RWPE1 (cell line): ENCODE measurements around the gene ANKRD33.

ENCODE experiments used
- CTCF ChIA-PET: fragments of 350-600 bp; sonication (Branson Sonifier 250); formaldehyde crosslinking; extraction: SDS; loops from one replicate; lab custom pipeline; 2021; lab: Yijun Ruan, JAX
- POLR2A ChIA-PET: fragments of 400-600 bp; formaldehyde crosslinking; extraction: SDS; loops from one replicate; lab custom pipeline; 2020; ENCODE audit warnings: antibody characterized with exemption; ENCODE audit not compliant: low non-redundant PET; lab: Yijun Ruan, JAX
- DNase-seq: peaks from one replicate; pipeline ENCODE4 v3.0.0; 2012; ENCODE audit warnings: low spot score
- H3K27ac ChIP-seq: fragments of 450-650 bp; 2 replicates; pipeline ENCODE4 v1.5.1; 2017
- TF ChIP-seq, protein P1 (sequence below): fragments of 450-650 bp; conservative IDR thresholded peaks from 2 replicates; pipeline ENCODE4 v1.5.1; 2017; ENCODE audit warnings: low read depth, mild to moderate bottlenecking

Gene ANKRD33

DNA sequence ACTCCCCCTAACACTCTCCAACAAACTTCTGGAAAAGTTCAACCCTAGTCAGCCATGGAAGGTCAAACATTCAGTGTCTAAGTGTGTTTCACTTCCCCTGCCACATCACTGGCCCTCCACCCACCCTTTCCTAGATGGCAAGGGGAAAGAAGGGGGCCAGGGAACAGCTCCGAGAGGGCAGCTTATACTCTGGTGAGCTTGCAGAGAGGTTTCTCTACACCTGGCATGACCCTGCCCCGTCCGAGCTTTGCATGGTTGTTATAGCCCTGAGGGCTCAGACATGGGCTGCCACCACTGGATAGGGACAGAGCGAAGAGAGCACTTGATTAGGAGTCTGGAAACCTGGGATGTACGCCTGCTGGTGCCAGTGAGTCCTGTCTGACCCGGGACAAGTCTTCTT is 23.4 kb downstream of the ANKRD33 start:
- TF ChIP-seq, protein P1, sequence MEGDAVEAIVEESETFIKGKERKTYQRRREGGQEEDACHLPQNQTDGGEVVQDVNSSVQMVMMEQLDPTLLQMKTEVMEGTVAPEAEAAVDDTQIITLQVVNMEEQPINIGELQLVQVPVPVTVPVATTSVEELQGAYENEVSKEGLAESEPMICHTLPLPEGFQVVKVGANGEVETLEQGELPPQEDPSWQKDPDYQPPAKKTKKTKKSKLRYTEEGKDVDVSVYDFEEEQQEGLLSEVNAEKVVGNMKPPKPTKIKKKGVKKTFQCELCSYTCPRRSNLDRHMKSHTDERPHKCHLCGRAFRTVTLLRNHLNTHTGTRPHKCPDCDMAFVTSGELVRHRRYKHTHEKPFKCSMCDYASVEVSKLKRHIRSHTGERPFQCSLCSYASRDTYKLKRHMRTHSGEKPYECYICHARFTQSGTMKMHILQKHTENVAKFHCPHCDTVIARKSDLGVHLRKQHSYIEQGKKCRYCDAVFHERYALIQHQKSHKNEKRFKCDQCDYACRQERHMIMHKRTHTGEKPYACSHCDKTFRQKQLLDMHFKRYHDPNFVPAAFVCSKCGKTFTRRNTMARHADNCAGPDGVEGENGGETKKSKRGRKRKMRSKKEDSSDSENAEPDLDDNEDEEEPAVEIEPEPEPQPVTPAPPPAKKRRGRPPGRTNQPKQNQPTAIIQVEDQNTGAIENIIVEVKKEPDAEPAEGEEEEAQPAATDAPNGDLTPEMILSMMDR, result no peak
- CTCF ChIA-PET, result no interaction called here
- POLR2A ChIA-PET, result no interaction called here

DNA sequence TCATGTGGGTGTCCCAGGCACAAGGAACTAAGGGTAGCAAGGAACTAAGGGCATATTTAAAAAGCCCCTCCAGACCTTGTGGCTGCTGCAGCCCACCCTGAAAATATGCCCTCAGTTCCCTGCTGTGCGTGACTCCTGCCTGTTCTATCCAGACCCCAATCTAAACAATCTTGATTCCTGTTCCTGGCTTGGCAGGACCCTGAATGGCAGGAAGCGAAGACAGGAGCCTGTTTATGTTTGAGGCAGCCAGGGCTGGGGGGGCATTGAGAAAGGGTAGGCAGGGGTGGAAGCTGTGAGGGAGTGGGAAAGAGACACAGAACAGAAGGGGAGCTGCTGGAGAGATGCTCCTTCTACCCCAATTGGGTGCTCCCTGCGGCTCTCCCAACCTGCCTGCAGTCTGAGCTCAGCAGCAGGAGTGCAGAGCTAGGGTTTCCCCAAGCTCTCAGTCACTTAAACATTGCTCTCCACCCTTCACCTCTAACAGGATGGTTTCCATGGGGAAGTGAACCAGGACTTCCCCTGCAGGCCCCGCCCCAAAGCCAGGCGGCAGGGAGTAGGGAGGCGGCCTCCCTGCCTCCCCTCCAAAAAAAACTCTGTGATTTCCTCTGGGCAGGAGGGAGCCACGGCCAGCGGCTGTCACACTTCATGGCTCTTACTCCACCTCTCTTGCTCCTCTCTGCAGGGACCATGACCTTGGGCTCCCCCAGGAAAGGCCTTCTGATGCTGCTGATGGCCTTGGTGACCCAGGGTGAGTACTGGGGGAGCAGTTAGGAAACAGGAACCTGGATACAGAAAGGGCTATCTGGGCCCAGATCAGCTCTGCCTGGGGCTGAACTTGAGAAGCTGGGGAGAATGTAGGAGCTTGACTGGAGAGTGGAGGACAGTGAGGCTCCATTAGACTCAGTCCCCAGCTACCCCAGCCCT is 24.1 kb downstream of the ANKRD33 start:
- no peak overlapping the region for H3K27ac ChIP-seq
- TF ChIP-seq, protein P1, result no peak
- POLR2A ChIA-PET, result no interaction called here
- no peak for DNase-seq
- CTCF ChIA-PET, result interaction anchor here (0.6 to 1.0 kb wide), 5 partner anchors 30 to 211 kb away, joined by 3 to 4 read pairs (median 3); no protein-coding TSS in a partner anchor

More for the DNA sequence above, 23.4 kb downstream of the ANKRD33 start:
- DNase-seq, result no peak
- H3K27ac ChIP-seq, result no peak overlapping the region

DNA sequence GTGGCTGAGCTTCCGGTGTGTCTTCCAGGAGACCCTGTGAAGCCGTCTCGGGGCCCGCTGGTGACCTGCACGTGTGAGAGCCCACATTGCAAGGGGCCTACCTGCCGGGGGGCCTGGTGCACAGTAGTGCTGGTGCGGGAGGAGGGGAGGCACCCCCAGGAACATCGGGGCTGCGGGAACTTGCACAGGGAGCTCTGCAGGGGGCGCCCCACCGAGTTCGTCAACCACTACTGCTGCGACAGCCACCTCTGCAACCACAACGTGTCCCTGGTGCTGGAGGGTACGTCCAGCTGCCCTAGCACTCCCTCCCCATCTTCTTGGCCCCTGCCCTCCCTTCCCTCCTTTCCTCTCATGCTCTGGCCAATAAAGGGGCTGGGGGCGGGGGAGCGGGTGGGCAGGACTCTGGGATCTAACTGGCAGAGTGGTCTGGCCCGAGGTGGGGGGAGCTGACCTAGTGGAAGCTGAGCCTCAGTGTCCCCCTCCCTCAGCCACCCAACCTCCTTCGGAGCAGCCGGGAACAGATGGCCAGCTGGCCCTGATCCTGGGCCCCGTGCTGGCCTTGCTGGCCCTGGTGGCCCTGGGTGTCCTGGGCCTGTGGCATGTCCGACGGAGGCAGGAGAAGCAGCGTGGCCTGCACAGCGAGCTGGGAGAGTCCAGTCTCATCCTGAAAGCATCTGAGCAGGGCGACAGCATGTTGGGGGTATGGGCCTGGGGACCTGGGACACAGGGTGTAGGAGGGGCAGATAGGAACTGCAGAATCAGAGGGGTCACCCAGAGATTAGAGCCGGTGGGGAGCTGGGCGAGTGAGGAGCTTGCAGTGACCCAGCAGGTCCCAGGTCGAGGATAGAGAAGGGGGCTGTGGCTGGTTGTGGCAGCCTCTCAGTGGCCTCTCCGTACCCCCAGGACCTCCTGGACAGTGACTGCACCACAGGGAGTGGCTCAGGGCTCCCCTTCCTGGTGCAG is 25.4 kb downstream of the ANKRD33 start:
- DNase-seq, result no peak
- H3K27ac ChIP-seq, result no peak overlapping the region
- POLR2A ChIA-PET, result no interaction called here
- CTCF ChIA-PET, result interaction anchor here (0.6 to 1.0 kb wide), 4 partner anchors 14 to 112 kb away, joined by 3 read pairs; no protein-coding TSS in a partner anchor
- TF ChIP-seq, protein P1, result no peak

DNA sequence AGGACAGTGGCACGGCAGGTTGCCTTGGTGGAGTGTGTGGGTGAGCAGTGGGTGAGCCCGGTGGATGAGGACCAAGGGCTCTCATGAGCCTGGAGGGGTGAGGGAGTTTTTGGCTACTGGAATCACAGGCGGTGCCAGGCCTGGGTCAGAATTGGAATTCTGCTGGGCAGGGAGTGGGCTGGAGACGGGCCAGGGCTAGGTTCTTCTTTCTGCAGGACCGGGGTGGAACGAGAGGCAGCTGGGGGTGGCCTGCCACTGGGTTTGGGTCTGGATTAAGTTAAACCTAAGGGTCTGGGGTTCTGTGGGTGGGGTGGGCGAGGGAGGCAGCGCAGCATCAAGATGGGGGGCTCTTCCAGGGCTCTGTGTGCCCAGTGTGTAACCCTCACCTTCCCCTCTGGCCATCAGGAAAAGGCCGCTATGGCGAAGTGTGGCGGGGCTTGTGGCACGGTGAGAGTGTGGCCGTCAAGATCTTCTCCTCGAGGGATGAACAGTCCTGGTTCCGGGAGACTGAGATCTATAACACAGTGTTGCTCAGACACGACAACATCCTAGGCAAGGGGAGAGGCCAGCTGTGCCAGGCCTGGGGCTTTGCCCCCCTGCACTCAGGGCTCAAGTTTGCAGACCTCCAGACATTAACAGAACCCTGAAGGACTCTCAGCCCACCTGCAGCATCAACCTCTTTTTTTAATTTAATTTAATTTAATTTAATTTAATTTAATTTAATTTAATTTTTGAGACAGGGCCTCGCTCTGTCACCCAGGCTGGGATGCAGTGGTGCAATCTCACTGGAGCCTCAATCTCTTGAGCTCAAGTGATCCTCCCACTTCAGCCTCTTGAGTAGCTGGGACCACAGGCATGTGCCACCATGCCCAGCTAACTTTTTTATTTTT is 26.4 kb downstream of the ANKRD33 start:
- H3K27ac ChIP-seq, result no peak overlapping the region
- DNase-seq, result no peak
- CTCF ChIA-PET, result interaction anchor here (0.9 kb wide), 1 partner anchor 67 kb away, joined by 5 read pairs; no protein-coding TSS in a partner anchor
- TF ChIP-seq, protein P1, result no peak
- POLR2A ChIA-PET, result no interaction called here

DNA sequence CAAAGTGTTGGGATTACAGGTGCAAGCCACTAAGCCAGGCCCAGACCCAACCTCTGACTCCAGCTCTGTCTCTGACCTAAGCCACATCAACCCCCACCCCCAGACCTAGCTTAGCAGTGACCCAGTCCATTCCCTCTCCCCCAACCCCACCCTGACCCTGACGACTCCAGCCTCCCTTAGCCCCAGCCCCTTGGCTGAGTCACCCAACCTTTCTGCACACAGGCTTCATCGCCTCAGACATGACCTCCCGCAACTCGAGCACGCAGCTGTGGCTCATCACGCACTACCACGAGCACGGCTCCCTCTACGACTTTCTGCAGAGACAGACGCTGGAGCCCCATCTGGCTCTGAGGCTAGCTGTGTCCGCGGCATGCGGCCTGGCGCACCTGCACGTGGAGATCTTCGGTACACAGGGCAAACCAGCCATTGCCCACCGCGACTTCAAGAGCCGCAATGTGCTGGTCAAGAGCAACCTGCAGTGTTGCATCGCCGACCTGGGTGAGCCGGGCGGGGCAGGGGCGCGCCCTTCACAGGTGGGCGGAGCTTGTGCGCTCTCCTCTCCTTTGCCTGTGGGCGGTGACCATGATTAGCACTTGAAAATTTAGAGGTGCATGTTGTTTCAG is 27.2 kb downstream of the ANKRD33 start:
- no peak overlapping the region for H3K27ac ChIP-seq
- TF ChIP-seq, protein P1, result no peak
- ChIA-PET POLR2A (no interaction called here), CTCF (interaction anchor here (0.6 to 0.9 kb wide), 2 partner anchors 66 to 110 kb away, joined by 3 to 5 read pairs; no protein-coding TSS in a partner anchor)
- no peak for DNase-seq
